Activated CD4-positive, alpha-beta memory T cell treated with anti-CD3 and anti-CD28 coated beads, Interleukin-2, amount 10 ng/mL, durations not matched to agents 7 days and 5 days (primary cell): ENCODE data around the gene ERICH6B. TPM values are rescaled to one million over a fixed set of nuclear protein-coding genes. Genes with fewer than 3 reads are reported as not detected.
A peak's percentile ranks its signal among the peaks of the same experiment; 100 is the strongest.

ENCODE experiments used
- CTCF ChIA-PET: fragments of 350-600 bp; sonication (Branson Sonifier 250); formaldehyde crosslinking; loops from one replicate; lab custom pipeline; 2021; ENCODE audit warnings: antibody characterized with exemption, inconsistent platforms; lab: Charles Lee
- POLR2A ChIA-PET: fragments of 350-600 bp; sonication (Branson Sonifier 250); formaldehyde crosslinking; loops from one replicate; lab custom pipeline; 2021; ENCODE audit warnings: antibody characterized with exemption; lab: Charles Lee
- DNase-seq: peaks from one replicate; pipeline ENCODE4 v3.0.0-alpha.2; 2020
- H3K27ac Mint-ChIP-seq: one replicate; pipeline ENCODE4 v1.8.0; 2021; ENCODE audit warnings: mild to moderate bottlenecking, mixed read lengths
- H3K27me3 Mint-ChIP-seq: one replicate; pipeline ENCODE4 v1.8.0; 2021; ENCODE audit warnings: mixed read lengths
- H3K36me3 Mint-ChIP-seq: one replicate; pipeline ENCODE4 v1.8.0; 2021; ENCODE audit warnings: low read depth, mixed read lengths
- H3K4me1 Mint-ChIP-seq: one replicate; pipeline ENCODE4 v1.8.0; 2021; ENCODE audit warnings: mixed read lengths
- H3K4me3 Mint-ChIP-seq: one replicate; pipeline ENCODE4 v1.8.0; 2021; ENCODE audit warnings: mild to moderate bottlenecking, mixed read lengths
- H3K9me3 Mint-ChIP-seq: one replicate; pipeline ENCODE4 v1.8.0; 2021; ENCODE audit warnings: mixed read lengths
- total RNA-seq, 2 experiments: library from RNA; stranded (reverse); gene quantifications; one replicate each; pipeline ENCODE4 v1.2.3, GENCODE V29; 2021

ERICH6B gene
- total RNA-seq, 2 experiments from 2014 or later, result not detected

GRCh38 chr13:45522571-45522970, 93.0 kb downstream of the ERICH6B start:
- no peaks in the 10 kb centered on the region for H3K9me3 Mint-ChIP-seq
- no peak overlapping the region for H3K4me3 Mint-ChIP-seq
- H3K27me3 Mint-ChIP-seq, result no peaks in the 10 kb centered on the region
- H3K27ac Mint-ChIP-seq, result no peak overlapping the region
- H3K4me1 Mint-ChIP-seq, result peaks cover 21% of the 10 kb centered on the region
- ChIA-PET CTCF (no interaction called here), POLR2A (no interaction called here)
- peaks cover 62% of the 10 kb centered on the region for H3K36me3 Mint-ChIP-seq
- DNase-seq, result no peak

DNA sequence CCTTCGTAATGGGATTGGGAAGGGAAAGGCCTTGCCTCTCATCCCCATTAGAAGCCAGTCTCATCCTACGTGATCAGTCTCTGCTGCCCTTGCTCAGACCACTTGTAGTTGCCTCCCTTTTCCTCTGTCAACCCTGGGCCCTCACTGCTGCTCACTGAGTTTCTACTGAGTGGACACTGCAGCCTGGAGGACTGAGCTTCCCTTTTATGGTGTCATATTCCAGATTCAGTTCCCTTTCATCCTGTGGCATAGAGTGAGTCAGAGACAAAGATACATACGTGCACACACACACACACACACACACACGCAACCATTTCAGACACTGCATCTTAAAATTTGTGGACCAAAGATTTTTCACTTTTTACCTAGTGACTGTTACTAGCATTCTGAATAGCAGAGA, 94.2 kb downstream of the ERICH6B start:
- no peaks in the 10 kb centered on the region for H3K27me3 Mint-ChIP-seq
- H3K4me1 Mint-ChIP-seq, result peaks cover 29% of the 10 kb centered on the region
- no peak for DNase-seq
- CTCF ChIA-PET, result no interaction called here
- no peak overlapping the region for H3K4me3 Mint-ChIP-seq
- POLR2A ChIA-PET, result no interaction called here
- no peaks in the 10 kb centered on the region for H3K9me3 Mint-ChIP-seq
- no peak overlapping the region for H3K27ac Mint-ChIP-seq
- peaks cover 66% of the 10 kb centered on the region for H3K36me3 Mint-ChIP-seq

GRCh38 chr13:45519493-45519892, 96.0 kb downstream of the ERICH6B start:
- ChIA-PET CTCF (interaction anchor here (0.7 kb wide), 1 partner anchor 106 kb away, joined by 3 read pairs; no protein-coding TSS in a partner anchor), POLR2A (no interaction called here)
- no peaks in the 10 kb centered on the region for H3K27me3 Mint-ChIP-seq
- H3K9me3 Mint-ChIP-seq, result no peaks in the 10 kb centered on the region
- peaks cover 67% of the 10 kb centered on the region for H3K36me3 Mint-ChIP-seq
- DNase-seq, result no peak
- H3K4me1 Mint-ChIP-seq, result peaks cover 35% of the 10 kb centered on the region
- H3K4me3 Mint-ChIP-seq, result no peak overlapping the region
- peak overlapping the region; percentile 4 for H3K27ac Mint-ChIP-seq

- Mint-ChIP-seq H3K27me3 (no peaks in the 10 kb centered on the region), H3K27ac (no peak overlapping the region), H3K4me1 (peaks cover 35% of the 10 kb centered on the region), H3K36me3 (peaks cover 65% of the 10 kb centered on the region), H3K4me3 (no peak overlapping the region), H3K9me3 (no peaks in the 10 kb centered on the region)
- ChIA-PET POLR2A (no interaction called here), CTCF (interaction anchor here (0.7 to 1.1 kb wide), 2 partner anchors 9 to 148 kb away, joined by 3 read pairs; no protein-coding TSS in a partner anchor)
- DNase-seq, result no peak
Observed at GRCh38 chr13:45518525-45519245, 96.9 kb downstream of the ERICH6B start.

DNA sequence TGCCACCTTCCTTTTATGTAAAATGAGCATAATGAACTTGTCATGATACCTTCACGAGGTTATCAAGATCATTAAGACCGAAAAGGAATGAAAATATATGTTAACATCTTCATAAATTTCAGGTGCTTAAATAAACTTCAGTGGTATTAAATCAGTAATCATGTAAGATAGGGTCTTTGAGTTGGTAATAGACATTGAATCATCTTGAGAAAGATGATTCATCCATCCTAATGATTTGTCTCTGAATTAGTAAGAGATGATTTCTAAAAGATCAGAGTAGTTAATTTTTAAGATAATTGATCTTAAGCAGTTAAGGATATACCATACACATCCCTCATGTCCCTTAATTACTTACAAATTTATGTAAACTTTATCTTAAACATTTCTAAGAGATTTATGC, 98.8 kb downstream of the ERICH6B start:
- no peak overlapping the region for H3K4me3 Mint-ChIP-seq
- peaks cover 68% of the 10 kb centered on the region for H3K36me3 Mint-ChIP-seq
- no peaks in the 10 kb centered on the region for H3K9me3 Mint-ChIP-seq
- ChIA-PET CTCF (no interaction called here), POLR2A (no interaction called here)
- no peak for DNase-seq
- H3K4me1 Mint-ChIP-seq, result peaks cover 41% of the 10 kb centered on the region
- no peaks in the 10 kb centered on the region for H3K27me3 Mint-ChIP-seq
- H3K27ac Mint-ChIP-seq, result no peak overlapping the region

DNA sequence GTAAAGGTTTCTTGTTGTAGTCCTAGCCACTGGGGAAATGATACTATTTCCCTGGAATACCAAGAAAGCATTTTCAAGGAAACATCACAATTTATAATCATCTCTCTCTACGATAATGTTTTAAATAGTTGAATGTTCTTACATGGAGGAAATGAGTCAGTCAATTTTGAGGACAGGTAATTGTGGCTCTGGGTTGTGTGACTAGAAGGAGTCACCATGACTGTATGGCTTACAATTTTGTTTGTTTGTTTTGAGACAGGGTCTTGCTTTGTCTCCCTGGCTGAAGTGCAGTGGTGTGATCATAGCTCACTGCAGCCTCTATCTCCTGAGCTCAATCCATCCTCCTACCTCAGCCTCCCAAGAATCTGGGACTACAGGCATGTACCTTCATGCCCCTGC, 103.4 kb downstream of the ERICH6B start:
- Mint-ChIP-seq H3K4me1 (peaks cover 23% of the 10 kb centered on the region), H3K27ac (peak overlapping the region; percentile 72), H3K27me3 (no peaks in the 10 kb centered on the region), H3K9me3 (no peaks in the 10 kb centered on the region), H3K36me3 (peaks cover 58% of the 10 kb centered on the region), H3K4me3 (no peak overlapping the region)
- CTCF ChIA-PET, result interaction anchor here (1.2 kb wide), 1 partner anchor 10 kb away, joined by 3 read pairs; no protein-coding TSS in a partner anchor
- POLR2A ChIA-PET, result no interaction called here
- no peak for DNase-seq

DNA sequence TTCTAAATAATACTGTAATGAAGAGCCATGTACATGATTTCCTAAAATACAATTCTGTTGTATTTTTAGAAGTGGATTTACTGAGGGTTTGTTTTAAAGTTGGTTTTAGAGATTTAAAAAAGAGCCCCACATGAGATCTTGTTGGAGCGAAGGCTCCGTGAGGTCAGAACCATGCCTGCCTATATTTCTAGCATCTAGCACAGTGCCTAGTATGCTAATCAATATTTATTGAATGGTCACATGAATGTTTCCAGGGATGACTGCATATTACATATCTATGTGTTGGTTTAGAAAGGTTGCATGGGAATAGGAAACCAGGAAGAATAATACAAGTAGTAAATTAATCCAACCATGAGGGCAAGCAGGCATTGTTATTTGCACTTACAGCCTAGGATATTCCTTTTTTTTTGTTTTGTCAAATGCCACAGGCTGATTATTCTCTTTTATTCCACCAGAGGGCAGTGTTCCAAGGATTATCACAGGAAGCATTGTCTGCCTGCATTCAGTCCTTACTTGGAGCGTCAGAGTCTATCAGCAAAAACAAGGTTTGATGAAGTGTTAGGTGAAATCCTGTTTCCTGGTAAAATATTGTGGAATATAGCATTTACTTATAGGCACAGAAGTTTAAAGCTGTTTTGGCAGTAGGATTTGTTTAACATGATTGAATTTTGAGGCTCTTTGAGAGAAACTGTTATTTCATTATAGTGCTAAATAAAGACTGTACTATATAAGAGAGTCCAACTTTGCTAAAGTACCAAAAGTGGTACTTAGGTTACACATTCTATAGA, 104.0 kb downstream of the ERICH6B start:
- H3K36me3 Mint-ChIP-seq, result peaks cover 59% of the 10 kb centered on the region
- no peaks in the 10 kb centered on the region for H3K9me3 Mint-ChIP-seq
- H3K27ac Mint-ChIP-seq, result peak overlapping the region; percentile 72
- no peak for DNase-seq
- ChIA-PET CTCF (interaction anchor here (1.2 kb wide), 1 partner anchor 10 kb away, joined by 3 read pairs; no protein-coding TSS in a partner anchor), POLR2A (no interaction called here)
- peaks cover 19% of the 10 kb centered on the region for H3K4me1 Mint-ChIP-seq
- H3K27me3 Mint-ChIP-seq, result no peaks in the 10 kb centered on the region
- H3K4me3 Mint-ChIP-seq, result no peak overlapping the region

GRCh38 chr13:45510672-45511071, 104.9 kb downstream of the ERICH6B start:
- ChIA-PET POLR2A (no interaction called here), CTCF (interaction anchor here (0.7 to 1.6 kb wide), 4 partner anchors 10 to 811 kb away, joined by 3 to 5 read pairs (median 4); no protein-coding TSS in a partner anchor)
- Mint-ChIP-seq H3K27ac (no peak overlapping the region), H3K4me3 (no peak overlapping the region), H3K27me3 (no peaks in the 10 kb centered on the region), H3K9me3 (no peaks in the 10 kb centered on the region), H3K36me3 (peaks cover 60% of the 10 kb centered on the region), H3K4me1 (peaks cover 14% of the 10 kb centered on the region)
- DNase-seq, result no peak

GRCh38 chr13:45508776-45509175, 106.8 kb downstream of the ERICH6B start:
- no peak overlapping the region for H3K4me3 Mint-ChIP-seq
- peaks cover 10% of the 10 kb centered on the region for H3K4me1 Mint-ChIP-seq
- peaks cover 55% of the 10 kb centered on the region for H3K36me3 Mint-ChIP-seq
- no peak overlapping the region for H3K27ac Mint-ChIP-seq
- ChIA-PET CTCF (interaction anchor here (0.9 to 1.6 kb wide), 2 partner anchors 9 to 140 kb away, joined by 3 read pairs; no protein-coding TSS in a partner anchor), POLR2A (no interaction called here)
- DNase-seq, result no peak
- H3K9me3 Mint-ChIP-seq, result no peaks in the 10 kb centered on the region
- H3K27me3 Mint-ChIP-seq, result no peaks in the 10 kb centered on the region

GRCh38 chr13:45506811-45507210, 108.7 kb downstream of the ERICH6B start:
- Mint-ChIP-seq H3K9me3 (no peaks in the 10 kb centered on the region), H3K27me3 (no peaks in the 10 kb centered on the region), H3K27ac (no peak overlapping the region), H3K36me3 (peaks cover 62% of the 10 kb centered on the region), H3K4me3 (no peak overlapping the region), H3K4me1 (peaks cover 5% of the 10 kb centered on the region)
- DNase-seq, result no peak
- ChIA-PET CTCF (no interaction called here), POLR2A (no interaction called here)

GRCh38 chr13:45503658-45504057, 111.9 kb downstream of the ERICH6B start:
- ChIA-PET POLR2A (no interaction called here), CTCF (interaction anchor here (0.6 to 0.9 kb wide), 2 partner anchors 10 to 132 kb away, joined by 3 to 4 read pairs; no protein-coding TSS in a partner anchor)
- DNase-seq, result no peak
- Mint-ChIP-seq H3K36me3 (peaks cover 62% of the 10 kb centered on the region), H3K4me1 (peaks cover 11% of the 10 kb centered on the region), H3K27ac (no peak overlapping the region), H3K9me3 (no peaks in the 10 kb centered on the region), H3K4me3 (no peak overlapping the region), H3K27me3 (no peaks in the 10 kb centered on the region)

DNA sequence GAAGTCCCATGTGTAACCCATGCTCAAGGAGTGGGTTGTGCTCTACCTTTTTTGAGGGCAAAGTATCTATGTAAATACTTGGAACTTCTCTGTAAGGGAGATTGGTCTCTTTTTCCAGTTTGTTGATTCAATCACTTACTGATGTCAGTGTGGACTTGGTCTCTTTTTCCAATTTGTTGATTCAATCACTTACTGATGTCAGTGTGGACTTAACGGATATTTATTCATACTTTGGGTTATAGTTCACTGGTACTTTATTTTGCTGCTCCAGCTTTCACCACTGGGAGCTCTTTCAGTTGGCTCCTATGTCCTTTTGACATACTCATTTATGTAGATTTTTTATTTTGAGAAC, 114.4 kb downstream of the ERICH6B start:
- Mint-ChIP-seq H3K27ac (peak overlapping the region; percentile 42), H3K4me3 (no peak overlapping the region), H3K27me3 (no peaks in the 10 kb centered on the region), H3K4me1 (peaks cover 11% of the 10 kb centered on the region), H3K9me3 (no peaks in the 10 kb centered on the region), H3K36me3 (peaks cover 66% of the 10 kb centered on the region)
- ChIA-PET POLR2A (no interaction called here), CTCF (interaction anchor here (0.7 to 1.6 kb wide), 2 partner anchors 9 to 11 kb away, joined by 3 read pairs; no protein-coding TSS in a partner anchor)
- no peak for DNase-seq
